GM21390 (cell line): Measurements from ENCODE around the gene IWS1.
"Not testable (repeated sequence)": the region's sequence is repeated elsewhere in the genome, so short reads cannot be mapped to it uniquely, and the experiment has no call there.

Experiments
- ATAC-seq: cut with Tn5 transposase; IDR thresholded peaks from one replicate; pipeline ENCODE4 v1.9.1; 2021; ENCODE audit not compliant: unreplicated experiment

Gene IWS1

GRCh38 chr2:127530245-127531140 lies 4.2 kb upstream of the IWS1 start:
- no peak for ATAC-seq

- ATAC-seq, result not testable (repeated sequence)
These were observed 3.1 kb upstream of the IWS1 start for GRCh38 chr2:127529416-127529815.

- ATAC-seq, result no peak
These were observed 2.2 kb upstream of the IWS1 start for GRCh38 chr2:127528487-127528886.

- ATAC-seq, result peak; percentile 9
These were observed 914 bp upstream of the IWS1 start for GRCh38 chr2:127527001-127527804.

DNA sequence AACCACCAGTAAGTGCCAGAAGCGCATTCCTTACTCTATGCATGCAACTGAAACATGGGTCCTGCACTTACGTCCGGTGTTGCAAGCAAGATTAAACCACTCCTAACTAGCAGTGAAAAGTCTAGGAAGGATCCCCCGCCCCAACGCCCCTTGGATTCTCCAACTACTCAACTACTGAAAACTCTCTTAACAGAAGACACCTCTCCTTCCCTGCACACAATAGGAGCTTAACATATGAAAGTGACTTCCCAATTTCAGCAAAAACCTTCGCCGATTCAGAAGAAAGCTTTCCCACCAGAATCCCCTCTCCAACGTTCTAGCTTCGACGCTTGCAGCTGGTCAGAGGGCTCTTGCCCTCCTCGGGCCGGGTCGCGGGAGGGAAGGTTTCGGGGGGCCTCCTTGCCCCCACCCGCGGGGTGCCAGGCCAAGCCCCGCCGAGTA lies 578 bp downstream of the IWS1 start:
- no peak for ATAC-seq

DNA sequence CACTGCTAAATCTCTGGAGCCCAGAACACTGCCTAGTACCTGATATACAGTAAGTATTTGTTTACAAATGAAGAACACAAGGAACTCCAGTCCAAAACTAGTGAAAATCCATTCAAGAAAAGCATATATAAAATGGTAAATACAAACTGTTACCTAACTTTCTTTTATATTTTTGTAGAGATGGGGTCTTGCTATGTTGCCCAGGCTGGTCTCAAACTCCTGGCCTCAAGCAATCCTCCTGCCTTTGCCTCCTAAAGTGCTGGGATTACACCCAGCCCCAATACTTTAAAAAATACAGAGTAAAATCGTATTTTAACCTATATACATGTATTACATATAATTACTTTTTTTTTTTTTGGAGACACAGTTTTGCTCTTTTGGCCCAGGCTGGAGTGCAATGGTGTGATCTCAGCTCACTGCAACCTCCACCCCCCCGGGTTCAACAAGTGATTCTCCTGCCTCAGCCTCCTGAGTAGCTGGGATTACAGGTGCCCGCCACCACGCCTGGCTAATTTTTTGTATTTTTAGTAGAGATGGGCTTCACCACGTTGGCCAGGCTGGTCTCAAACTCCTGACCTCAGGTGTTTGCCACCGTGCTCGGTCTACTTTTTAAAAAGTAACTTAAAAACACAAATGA lies 2.0 kb downstream of the IWS1 start:
- ATAC-seq, result not testable (repeated sequence)

- no peak for ATAC-seq
These were observed 2.9 kb downstream of the IWS1 start for GRCh38 chr2:127523269-127523939.

- no peak for ATAC-seq
These were observed 5.9 kb downstream of the IWS1 start for GRCh38 chr2:127520424-127520823.

- ATAC-seq, result no peak
These were observed 8.8 kb downstream of the IWS1 start for GRCh38 chr2:127517465-127517864.

- ATAC-seq, result no peak
These were observed 10.1 kb downstream of the IWS1 start for GRCh38 chr2:127516041-127516762.

DNA sequence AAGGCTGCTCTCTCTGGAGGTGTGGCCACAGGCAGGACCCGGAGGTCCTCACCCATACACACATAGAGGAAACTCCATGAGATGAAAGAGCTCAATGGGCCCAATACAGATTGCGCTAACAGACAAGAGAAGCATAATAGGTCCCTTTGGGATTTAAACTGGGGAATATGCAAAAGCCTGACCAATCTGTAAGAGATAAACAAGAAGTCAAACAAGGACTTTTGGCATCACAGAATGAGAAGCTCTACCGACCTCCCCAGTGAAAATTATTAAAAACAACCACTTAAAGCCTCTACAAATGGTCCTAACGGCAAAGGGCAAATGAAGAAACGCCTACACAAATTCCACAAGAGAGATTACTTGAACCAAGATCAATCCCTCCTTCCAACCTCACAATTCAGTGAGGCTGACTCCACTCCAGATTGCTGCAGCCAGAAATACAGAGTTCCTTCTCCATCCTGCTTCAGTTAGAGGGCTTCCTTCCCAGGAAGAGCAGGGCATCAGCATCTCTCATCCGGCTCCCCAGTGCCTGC lies 10.8 kb downstream of the IWS1 start:
- ATAC-seq, result no peak

GRCh38 chr2:127514485-127514884 lies 11.8 kb downstream of the IWS1 start:
- ATAC-seq, result no peak

- ATAC-seq, result no peak
These were observed 12.2 kb downstream of the IWS1 start for GRCh38 chr2:127514076-127514475.

DNA sequence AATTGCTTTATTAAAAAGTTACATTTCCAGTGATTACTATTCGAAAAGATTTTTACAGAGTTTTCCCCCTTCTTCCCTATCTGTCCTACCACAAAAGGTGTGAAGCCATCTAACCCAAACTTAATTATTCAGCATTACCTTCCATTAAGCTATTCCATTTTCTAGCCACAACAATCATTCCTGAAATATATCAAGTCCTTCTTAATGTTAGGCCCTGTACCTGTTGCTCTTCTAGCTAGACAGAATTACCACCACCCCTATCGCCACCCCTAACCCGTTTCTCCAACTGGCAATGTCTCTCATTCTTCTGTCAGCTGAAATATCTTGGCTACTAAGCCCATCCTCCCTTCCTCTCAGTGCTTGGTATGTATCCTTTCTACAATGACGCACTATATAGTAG lies 13.9 kb downstream of the IWS1 start:
- no peak for ATAC-seq

DNA sequence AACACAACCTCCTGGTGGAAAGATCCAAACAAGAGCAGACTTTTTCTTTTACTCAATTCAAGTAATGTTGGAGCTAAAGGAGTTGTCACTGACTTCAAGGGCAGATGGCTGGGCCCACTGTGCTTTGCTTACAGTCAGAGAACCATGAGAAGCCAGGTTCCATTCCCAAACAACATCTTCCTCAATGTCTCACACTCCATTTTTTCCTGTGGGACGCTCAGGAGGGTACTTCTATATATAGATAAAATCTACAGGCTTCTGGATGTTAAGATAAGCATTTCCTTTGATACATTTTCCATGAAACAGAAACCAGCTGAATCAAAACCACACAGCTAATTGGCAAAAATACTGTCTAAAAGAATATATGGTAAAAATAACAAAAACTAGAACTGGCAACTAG lies 14.4 kb downstream of the IWS1 start:
- no peak for ATAC-seq

DNA sequence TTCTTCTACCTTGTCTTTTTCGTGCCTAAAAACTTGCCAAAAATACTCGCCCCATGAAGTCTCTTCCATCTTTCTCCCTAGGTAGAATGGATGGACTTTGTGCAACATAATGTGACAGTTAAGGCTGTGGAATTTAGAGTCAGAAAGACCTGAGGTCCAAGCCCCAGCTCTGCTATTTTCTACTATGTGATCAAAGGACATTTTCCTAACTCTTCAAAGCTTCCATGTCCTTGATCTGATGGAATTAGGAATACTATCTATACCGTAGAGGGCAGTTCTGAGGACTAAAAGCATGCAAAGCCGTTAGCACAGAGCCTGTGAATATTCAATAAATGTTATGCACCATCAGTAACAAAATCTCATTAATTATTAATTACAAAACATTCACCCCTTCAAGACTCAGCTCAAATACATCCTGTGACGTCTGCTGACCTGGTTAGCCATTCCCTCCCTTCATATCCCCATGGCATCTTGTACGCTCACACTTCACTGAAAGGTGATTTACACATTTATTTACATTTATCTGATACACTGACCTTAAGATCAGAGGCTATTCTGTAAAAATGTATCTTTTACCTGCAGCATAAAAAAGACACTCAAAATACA lies 15.1 kb downstream of the IWS1 start:
- ATAC-seq, result no peak

- ATAC-seq, result no peak
These were observed 16.2 kb downstream of the IWS1 start for GRCh38 chr2:127510073-127510472.

DNA sequence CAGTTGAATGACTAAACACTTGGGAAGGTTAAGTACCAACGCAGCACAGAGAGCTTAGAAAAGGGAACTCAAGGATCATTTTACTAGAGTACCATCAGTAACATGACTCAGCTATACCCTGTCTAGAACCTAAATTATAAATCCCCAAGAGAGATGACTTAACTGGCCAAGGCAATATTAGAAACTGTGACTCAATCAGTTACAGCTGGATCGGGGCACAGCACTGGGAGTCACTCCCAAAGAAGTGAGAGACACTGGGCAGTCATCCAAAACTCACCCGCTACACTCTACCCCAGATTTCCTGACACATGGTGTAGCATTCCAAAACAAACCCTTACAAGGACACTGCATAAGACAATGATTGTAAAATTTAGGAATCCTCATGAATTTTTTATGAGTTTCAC lies 17.7 kb downstream of the IWS1 start:
- no peak for ATAC-seq

GRCh38 chr2:127508023-127508630 lies 18.2 kb downstream of the IWS1 start:
- ATAC-seq, result no peak
